GM19025 (cell line): ENCODE data around the gene IPO13.
A peak's percentile ranks its signal among the peaks of the same experiment; 100 is the strongest.

Experiments
- ATAC-seq: cut with Tn5 transposase; IDR thresholded peaks from one replicate; pipeline ENCODE4 v1.9.1; 2021; ENCODE audit warnings: mild to moderate bottlenecking, low read depth, moderate library complexity; ENCODE audit not compliant: unreplicated experiment

Gene IPO13

GRCh38 chr1:43970911-43971310, 24.2 kb downstream of the IPO13 start:
- ATAC-seq: no peak

GRCh38 chr1:43971336-43971980, 24.7 kb downstream of the IPO13 start:
- no peak for ATAC-seq

- no peak for ATAC-seq
Observed at GRCh38 chr1:43973981-43974442, 27.3 kb downstream of the IPO13 start.

- peak; percentile 68 for ATAC-seq
Observed at GRCh38 chr1:43974443-43975248, 27.9 kb downstream of the IPO13 start, which contains the start of gene ATP6V0B. ATP6V0B (plus strand) TSS chr1:43974960; CDS start chr1:43975041, 81 bp downstream.

DNA sequence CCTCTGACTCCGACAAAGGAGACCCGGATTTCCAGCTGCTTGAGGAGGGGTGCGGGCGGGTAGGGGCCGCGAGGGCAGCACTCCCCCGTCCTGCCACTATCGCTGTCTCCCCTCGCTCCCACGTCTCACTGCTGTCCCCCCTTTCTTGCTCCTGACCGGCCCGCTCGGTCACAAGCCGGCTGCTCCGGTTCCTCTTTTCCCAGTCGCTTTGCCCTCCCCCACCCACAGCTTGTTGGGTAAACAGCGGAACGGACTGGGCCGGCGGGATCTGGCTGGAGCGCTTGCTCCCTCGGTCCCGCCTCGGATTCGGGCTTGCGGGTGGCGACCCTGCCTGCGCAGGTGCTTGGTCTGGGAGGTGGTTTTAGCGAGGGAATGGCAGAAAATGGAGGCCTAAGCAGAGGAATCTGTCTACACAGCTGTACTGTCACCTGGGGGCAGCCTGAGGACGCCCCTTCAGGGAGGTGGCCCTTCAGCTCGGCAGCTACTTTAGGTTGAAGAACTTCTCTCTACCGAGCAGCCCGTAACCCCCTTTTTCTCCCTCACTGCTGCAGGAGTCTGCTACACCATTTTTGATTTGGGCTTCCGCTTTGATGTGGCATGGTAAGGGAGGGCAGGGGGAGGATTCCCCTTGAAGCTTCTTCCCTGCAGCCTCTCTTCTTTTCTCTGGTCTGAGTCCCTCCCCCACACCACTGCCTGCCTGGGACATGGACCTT, 28.7 kb downstream of the IPO13 start:
- ATAC-seq: no peak

GRCh38 chr1:43976045-43976444, 29.3 kb downstream of the IPO13 start:
- ATAC-seq: no peak

DNA sequence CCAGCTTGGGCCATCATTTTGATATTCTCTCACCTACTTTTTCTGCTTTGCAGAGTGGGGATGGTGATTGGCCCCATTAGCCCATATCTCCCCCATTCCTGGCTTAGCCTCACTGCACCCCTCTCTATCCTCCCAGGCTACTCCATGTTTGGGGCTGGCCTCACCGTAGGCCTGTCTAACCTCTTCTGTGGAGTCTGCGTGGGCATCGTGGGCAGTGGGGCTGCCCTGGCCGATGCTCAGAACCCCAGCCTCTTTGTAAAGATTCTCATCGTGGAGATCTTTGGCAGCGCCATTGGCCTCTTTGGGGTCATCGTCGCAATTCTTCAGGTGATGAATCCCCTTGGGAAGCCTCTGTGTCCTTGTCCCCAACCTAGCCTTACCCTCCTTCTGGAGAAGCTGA, 30.1 kb downstream of the IPO13 start:
- no peak for ATAC-seq

GRCh38 chr1:43977376-43978263, 30.9 kb downstream of the IPO13 start:
- ATAC-seq: no peak

- ATAC-seq: no peak
Observed at GRCh38 chr1:43978264-43978550, 31.5 kb downstream of the IPO13 start.

DNA sequence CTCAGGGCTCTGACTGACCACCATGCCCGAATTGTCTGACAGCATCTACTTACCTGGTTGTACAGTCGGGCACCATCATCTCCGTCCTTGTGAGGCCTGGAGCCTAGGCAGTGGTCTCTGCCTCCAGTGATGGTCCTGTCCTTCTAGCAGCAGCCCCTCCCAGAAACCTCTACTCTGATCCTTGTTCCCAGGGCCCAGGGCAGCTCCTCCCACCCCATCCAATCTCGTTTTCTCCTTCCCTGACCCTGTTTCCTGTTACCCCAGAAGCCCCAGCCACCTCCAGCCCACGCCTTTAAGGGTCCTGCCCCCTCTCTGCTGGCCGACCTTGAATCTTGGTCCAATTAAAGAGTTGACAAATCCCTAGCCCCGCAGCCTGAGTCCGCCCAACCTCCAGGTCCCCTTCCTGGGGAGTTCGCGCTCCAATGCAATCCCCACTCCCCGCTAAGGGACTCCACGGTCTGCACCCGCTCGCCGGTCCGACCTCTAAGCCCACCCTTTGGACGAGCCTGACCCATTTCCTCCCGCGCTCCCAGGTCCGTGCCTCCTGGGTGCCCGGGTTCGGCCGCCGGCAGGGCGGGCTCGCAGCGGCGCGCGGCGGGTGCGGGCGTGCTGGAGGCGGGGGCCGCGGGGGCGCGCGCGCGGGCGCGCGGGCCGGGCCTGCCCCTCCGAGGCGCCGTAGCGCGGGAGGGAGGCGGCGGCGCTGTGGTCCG, 32.0 kb downstream of the IPO13 start, which contains the start of gene B4GALT2:
TSS of gene B4GALT2 (plus strand) at position 660 of the 710 bp plus-strand sequence. CDS start 1,951 bp downstream, outside the sequence.
- ATAC-seq: no peak

DNA sequence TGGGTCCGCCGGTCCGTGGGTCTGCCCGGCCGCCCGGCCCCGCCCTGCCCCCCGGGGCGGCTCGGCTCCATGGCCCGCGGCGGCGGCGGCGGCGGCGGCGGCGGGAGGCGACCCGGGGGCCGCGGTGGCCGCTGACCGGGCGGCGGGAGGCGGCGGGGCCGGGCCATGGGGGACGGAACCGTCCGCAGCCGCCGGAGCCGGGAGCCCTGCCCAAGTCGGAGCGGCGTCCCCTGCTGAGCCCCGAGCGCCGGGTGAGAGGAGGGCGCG, 32.4 kb downstream of the IPO13 start:
- ATAC-seq: no peak

DNA sequence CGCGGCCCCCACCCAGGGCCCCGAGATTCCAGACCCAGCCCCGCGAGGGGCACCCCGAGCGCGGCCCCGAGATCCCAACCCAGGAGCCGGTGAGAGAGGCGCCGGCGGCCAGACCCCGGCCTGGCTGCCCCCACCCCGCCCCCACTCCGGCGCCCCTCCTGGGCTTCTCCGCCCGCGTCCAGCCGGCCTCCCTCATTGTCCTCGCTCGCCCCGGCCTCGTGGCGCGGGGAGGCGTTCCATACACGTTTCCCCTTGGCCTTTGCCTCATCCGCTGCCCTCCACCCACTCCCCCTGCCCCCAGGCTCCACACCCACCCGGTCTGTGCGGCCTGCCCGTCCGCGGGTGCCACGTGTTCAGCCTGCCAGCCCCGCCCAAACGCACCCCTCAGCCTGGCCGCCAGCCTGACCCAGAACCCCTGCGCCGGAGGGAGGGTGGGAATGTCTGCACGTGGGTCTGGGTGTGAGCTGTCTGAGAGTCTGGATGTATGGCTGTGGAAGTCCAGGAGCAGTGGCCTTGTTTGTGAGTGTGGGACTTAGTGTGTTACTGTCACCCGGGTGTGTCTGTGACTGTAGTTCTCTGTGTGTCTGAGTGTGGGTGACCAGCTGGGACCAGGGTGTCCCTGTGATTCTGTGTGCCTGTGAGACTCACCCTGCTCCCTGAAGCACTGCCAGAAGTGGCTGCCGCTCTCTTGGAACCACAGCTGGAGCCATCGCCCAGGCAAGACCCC, 32.9 kb downstream of the IPO13 start:
- no peak for ATAC-seq

DNA sequence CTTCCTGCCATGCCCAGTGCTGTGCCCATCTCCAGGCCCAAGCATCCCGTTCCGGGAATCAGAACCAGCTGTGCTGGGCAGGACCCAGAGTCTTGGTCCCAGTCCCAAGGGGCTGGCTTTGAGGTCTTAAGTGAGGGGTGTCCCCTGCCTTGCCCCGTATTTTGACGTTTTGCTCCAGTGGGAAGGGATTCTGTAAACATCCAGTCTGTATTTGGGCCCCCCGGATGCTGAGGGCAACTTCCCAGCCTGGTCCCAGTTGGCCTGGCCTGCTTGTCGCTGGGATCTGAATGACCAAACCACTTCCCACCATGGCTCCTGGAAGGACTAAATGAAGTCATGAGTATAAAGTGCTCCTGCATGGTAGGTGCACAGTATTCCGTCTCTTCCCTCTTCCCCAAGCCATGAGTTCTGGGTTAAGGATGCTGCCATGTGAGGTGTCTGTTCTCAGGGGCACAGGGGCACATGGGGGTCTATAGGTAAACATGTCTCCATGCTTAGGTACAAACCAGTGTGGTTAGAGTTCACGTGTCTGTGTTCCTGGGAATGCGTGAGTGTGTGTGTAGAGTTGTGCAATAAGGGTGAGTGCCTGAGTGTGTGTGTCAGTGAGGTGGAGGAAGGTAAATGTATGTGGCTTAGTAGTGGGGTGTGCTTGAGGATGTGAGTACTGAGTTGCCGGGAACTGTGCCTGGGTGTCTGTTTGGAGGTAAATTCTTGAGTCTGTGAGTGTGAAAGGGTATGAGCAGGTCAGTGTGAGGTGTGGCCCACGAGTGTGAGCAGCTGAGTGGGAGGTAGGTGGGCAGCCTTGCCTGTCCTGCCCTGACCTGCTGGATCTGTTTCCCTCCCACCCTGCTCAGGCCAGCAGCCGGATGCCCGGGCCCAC, 33.7 kb downstream of the IPO13 start:
- no peak for ATAC-seq

GRCh38 chr1:43981135-43981491, 34.4 kb downstream of the IPO13 start:
- no peak for ATAC-seq

DNA sequence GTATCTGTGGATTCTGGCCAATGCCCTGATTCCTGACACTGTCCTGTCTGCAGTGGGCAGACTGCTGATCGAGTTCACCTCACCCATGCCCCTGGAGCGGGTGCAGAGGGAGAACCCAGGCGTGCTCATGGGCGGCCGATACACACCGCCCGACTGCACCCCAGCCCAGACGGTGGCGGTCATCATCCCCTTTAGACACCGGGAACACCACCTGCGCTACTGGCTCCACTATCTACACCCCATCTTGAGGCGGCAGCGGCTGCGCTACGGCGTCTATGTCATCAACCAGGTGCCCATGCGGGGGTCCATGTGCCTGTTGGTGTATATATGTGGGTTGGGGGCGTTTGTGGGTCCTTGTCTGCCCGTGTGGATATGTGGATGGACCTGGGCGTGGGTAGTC, 34.9 kb downstream of the IPO13 start:
- ATAC-seq: no peak

DNA sequence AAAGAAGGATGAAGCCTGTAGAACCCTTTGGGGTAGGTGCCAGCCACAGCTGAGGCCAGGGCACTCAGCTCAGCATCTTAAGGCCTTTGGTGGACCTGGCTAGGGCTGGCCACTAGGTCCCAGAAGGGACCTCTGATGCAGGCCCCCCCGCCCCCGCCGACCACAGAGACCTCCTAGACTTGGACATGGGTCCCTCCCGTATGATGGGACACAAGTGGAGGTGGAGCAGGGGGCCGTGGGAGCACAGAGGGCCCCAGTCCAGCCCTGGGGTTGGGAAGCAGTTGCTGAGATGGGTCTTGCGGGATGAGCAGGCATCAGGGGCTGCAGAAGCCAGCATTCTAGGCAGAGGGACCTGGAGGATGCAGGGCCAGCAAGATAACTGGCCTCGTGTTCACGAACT, 35.5 kb downstream of the IPO13 start:
- no peak for ATAC-seq

- no peak for ATAC-seq
Observed at GRCh38 chr1:43982808-43983207, 36.1 kb downstream of the IPO13 start.

- ATAC-seq: no peak
Observed at GRCh38 chr1:43983253-43983899, 36.6 kb downstream of the IPO13 start.
